H1 (cell line): ENCODE results near the gene PRDM1. TPM values are rescaled to one million over a fixed set of nuclear protein-coding genes. Genes with fewer than 3 reads are reported as not detected.

Source experiments
- ATF2 ChIP-seq: IDR thresholded peaks from 2 replicates; pipeline ENCODE4 v1.6.1; 2012; ENCODE audit warnings: low read length, inconsistent platforms
- CEBPB ChIP-seq: IDR thresholded peaks from 2 replicates; pipeline ENCODE4 v1.6.1; 2012; ENCODE audit warnings: low read depth, low read length
- KDM5A ChIP-seq: fragments of 200-600 bp; IDR thresholded peaks from 2 replicates; pipeline ENCODE4 v1.7.1; 2012; ENCODE audit warnings: mild to moderate bottlenecking, low read length, inconsistent platforms, mixed read lengths
- RNF2 ChIP-seq: fragments of 200-900, 300-1000 bp; sonication (generic); IDR thresholded peaks from 2 replicates; pipeline ENCODE4 v1.7.1; 2016; ENCODE audit warnings: borderline replicate concordance, low read depth, mild to moderate bottlenecking, antibody characterized with exemption, low read length; ENCODE audit not compliant: poor library complexity, severe bottlenecking; ENCODE audit errors: missing control alignments
- SIRT6 ChIP-seq: IDR thresholded peaks from one replicate; pipeline ENCODE4 v1.7.1; 2012; ENCODE audit warnings: low read length, inconsistent platforms
- YY1 ChIP-seq: IDR thresholded peaks from 2 replicates; pipeline ENCODE4 v1.6.1; 2011; ENCODE audit warnings: low read depth, mild to moderate bottlenecking, low read length
- polyA plus RNA-seq, 7 experiments: library from polyadenylated mRNA; depleted of rRNA in 3 of 7; stranded (reverse) in 5 of 7; unstranded in 2 of 7; fragments of >200 nt in 5 of 7; fragments of 200-250 nt in 2 of 7; gene quantifications; 1 replicate in 5 of 7; 2 replicates in 1 of 7; 4 replicates in 1 of 7; pipeline versions ENCODE4 v1.2.1 to v1.2.3, GENCODE V29; 2011 to 2013; ENCODE audit warnings: missing spikeins in 2 of 7, mixed read lengths in 2 of 7
- total RNA-seq: library from RNA; stranded (reverse); fragmentation: NEBNext Ultra II Directional; extraction: Animal tissue kit (Norgen Biotek cat#: 25700); gene quantifications from 2 replicates; pipeline ENCODE4 v1.2.1, GENCODE V29; 2021

PRDM1 gene
- total and polyA plus RNA-seq, 2 of the 8 experiments (the other 6 are each of a cell fraction or from before 2014, with no cell fraction given): 0.21 to 0.74 TPM

GRCh38 chr6:106083618-106084017, 2.5 kb upstream of the PRDM1 start (continued):
- no peak for TF ChIP-seq CEBPB
- no peak for TF ChIP-seq RNF2
- TF ChIP-seq ATF2: no peak
- TF ChIP-seq SIRT6: no peak
- no peak for TF ChIP-seq YY1
- no peak for TF ChIP-seq KDM5A
- TF ChIP-seq, all 59 proteins: peak for 0
